ENCODE data around the gene LYPD5. TPM values are rescaled to one million over a fixed set of nuclear protein-coding genes. Genes with fewer than 3 reads are reported as not detected.

LYPD5 gene
- total RNA-seq, 1 donor from 2014 or later = 1.6 TPM

DNA sequence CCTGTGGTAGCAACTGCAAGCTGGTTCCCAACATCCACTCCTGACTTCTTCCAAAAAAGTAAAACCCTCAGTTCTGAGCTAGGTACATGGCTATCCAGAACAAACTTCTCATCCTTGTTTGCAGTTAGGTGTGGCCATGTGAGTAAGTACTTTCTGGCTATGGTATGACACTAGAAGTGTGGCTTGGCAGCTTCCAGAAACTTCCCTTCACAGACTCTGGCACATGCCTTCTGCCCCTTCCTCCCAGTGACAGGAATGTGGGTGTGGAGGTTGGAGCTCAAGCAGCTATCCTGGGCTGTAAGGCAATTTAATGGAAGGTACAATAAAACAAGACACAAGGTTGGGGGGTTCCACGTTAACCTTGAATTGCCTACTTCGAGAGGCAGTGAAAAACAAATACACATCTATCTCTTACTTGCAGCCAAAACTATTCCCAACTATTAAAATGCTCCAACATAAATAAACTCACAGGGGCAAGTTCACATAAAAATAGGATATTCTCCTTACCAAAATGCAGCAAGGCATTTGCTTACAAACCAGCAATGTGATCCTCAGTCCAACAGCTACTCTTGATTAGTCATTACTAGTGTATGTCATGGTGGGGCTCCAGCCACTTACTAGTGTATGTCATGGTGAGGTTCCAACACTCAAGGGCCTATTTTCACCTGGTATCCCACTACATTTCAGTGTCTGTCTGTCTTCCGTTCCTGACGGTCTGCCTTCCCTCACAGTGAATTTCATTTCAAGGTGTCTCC lies 50.6 kb downstream of the LYPD5 start:
- DNase-seq = no peak

DNA sequence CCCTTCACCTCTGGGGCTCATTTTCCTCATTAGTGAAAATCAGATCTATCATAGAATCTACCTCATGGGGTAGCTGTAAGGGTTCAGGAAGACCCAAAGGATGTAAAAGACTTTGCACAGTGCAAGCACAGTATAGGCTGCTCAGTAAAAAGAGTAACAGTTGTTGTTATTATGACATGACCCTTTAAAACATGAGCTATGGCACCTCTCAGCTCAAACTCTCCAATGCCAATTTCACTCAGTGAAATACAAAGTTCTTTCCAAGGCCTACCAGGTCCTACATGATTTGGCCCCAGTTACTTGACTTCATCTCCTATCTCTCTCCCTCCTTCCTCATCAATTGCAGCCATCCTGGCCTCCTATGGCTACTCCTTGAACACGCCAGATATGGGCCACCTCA lies 52.3 kb downstream of the LYPD5 start:
- no peak for DNase-seq

DNA sequence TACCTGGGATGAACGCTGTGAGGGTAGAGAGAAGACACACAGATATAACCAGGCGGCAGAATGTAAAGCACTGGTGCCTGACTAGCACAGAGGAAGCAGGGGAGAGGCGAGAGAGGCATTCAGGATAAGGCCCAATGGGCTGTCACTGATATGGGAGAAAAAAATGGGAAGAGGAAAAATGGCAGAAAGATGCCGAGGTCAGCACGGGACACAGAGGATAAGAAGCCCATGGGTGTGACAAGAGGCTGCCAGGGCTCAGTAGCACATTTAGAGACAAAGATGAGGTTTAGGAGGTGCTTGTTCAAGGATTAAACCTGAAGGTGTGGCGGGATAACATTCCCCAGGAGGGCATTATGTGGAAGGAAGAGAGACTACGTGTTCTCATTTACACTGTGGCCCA lies 53.1 kb downstream of the LYPD5 start:
- DNase-seq = no peak

DNA sequence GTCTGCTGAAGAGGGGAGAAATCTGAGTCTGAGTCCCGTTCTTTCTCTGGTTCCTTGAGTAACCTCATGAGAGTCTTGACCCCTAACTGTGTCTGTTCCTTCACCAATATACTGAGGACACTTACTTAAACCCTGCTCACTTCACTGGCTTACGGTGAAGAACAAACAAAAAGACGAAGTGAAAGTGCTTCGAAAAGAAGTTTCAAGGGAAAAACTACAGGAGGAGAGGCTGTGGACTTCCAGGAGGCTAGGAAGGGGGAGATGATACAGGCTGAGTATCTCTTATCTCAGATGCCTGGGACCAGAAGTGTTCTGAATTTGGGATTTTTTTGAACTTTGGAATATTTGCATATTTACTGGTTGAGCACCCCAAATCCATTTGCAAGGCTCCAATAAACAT lies 53.6 kb downstream of the LYPD5 start:
- DNase-seq = no peak

DNA sequence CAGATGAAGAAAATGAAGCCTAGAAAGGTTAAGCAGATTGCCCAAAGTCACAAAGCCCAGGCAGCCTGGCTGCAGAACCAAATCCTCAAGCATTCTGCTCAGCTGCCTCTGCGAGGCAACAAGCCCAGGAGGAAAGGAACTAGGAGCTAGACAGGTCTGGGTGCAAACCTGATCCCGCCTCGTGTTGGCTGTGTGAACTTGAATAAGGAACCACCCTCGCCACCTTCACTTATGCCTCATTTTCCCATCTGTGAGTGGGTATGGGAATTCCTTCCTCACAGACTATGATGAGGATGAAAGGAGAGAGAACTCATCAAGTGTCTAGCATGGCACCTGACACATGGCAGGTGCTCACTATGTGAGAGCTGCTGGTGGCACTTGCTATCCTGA lies 54.0 kb downstream of the LYPD5 start:
- DNase-seq = no peak

DNA sequence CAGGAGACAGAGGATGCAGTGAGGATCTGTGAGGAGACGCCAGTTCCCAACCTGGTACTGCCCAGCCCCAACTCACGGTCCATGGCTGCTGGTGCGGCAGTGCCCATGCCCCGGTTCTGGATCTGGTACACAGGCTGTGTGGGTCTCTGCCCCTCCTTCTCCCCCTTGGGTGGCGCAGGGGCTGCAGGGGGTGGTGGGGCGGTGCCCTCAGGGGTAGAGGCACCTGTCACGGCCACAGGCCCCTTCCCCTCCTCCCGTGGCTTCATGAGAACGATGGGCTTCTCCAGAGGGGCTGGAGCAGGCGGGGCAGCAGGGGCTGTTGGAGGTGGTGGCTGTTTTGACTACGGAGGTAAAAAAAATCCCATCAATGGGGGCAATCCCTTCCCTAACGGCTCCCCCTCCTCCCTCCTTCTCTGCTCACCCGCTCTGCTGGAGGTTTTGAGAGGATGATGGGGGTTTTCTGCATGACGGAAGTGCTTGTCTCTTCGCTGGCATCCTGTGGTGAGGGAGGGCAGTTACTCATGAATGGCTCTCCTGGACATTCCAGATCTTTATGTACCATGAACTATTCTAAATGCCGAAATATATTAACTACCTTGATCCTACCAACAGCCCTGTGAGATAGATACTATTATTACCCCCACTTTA lies 54.6 kb downstream of the LYPD5 start:
- no peak for DNase-seq

Other genes with a start within 250 kb of the LYPD5 start
- 12.8 TPM for gene XRCC1, start 226.9 kb downstream of the LYPD5 start, total RNA-seq
- 13.3 TPM for gene PINLYP, start 226.6 kb downstream of the LYPD5 start, total RNA-seq
- 105 TPM for gene IRGQ, start 206.3 kb downstream of the LYPD5 start, total RNA-seq
- 5.1 TPM for gene ZNF576, start 205.9 kb downstream of the LYPD5 start, total RNA-seq
- gene SRRM5, start 190.4 kb downstream of the LYPD5 start, total RNA-seq = not detected
- 111 TPM for gene ZNF428, start 182.8 kb downstream of the LYPD5 start, total RNA-seq
- 98.4 TPM for gene CADM4, start 162.6 kb downstream of the LYPD5 start, total RNA-seq
- gene PLAUR, start 132.3 kb downstream of the LYPD5 start, total RNA-seq = 5.8 TPM
- not detected for gene IRGC, start 86.4 kb downstream of the LYPD5 start, total RNA-seq
- 6.4 TPM for gene SMG9, start 47.5 kb downstream of the LYPD5 start, total RNA-seq
- gene KCNN4, start 21.5 kb downstream of the LYPD5 start, total RNA-seq = 0.16 TPM
- 44.8 TPM for gene ZNF283, start 24.9 kb upstream of the LYPD5 start, total RNA-seq
- 3.6 TPM for gene ZNF404, start 81.5 kb upstream of the LYPD5 start, total RNA-seq
- gene ZNF45, start 132.8 kb upstream of the LYPD5 start, total RNA-seq = 30.1 TPM
- gene ZNF221, start 148.8 kb upstream of the LYPD5 start, total RNA-seq = 24.6 TPM
- 13.9 TPM for gene ZNF155, start 181.7 kb upstream of the LYPD5 start, total RNA-seq
- gene ZNF230, start 200.5 kb upstream of the LYPD5 start, total RNA-seq = 10.3 TPM
- 12.3 TPM for gene ZNF222, start 222.9 kb upstream of the LYPD5 start, total RNA-seq
- gene ZNF223, start 249.6 kb upstream of the LYPD5 start, total RNA-seq = 14.8 TPM

Data from occipital lobe (tissue), 2 donors.